Gastrocnemius medialis (tissue), 4 donors: ENCODE data around the gene CD5L. TPM values are rescaled to one million over a fixed set of nuclear protein-coding genes. Genes with fewer than 3 reads are reported as not detected.

Experiments used
- ATAC-seq, 2 donors: fragments of 150-250 bp; one replicate each; pipeline ENCODE4 v1.9.1; 2016
- DNase-seq, 2 donors: peaks; one replicate each; pipeline ENCODE4 v3.0.0-alpha.2; 2019
- H3K27ac ChIP-seq, 4 donors: fragments of 200-600 bp; sonication (generic); 1 replicate in 1 of 4; 2 replicates in 3 of 4; pipeline ENCODE4 v1.5.1; 2016 to 2018; ENCODE audit warnings: mild to moderate bottlenecking in 2 of 4, moderate library complexity in 1 of 4
- H3K27me3 ChIP-seq, 3 donors: fragments of 200-600 bp; sonication (generic) in 2 of 3; 1 replicate in 1 of 3; 2 replicates in 2 of 3; pipeline versions ENCODE4 v1.5.1 to v1.6.0; 2016 to 2019; ENCODE audit warnings: mild to moderate bottlenecking in 1 of 3, moderate library complexity in 1 of 3
- H3K36me3 ChIP-seq, 2 donors: fragments of 200-600 bp; sonication (generic) in 1 of 2; one replicate each; pipeline ENCODE4 v1.5.1; 2017 to 2018
- H3K4me1 ChIP-seq, 2 donors: fragments of 200-600 bp; sonication (generic) in 1 of 2; one replicate each; pipeline ENCODE4 v1.5.1; 2016 to 2017; ENCODE audit warnings: mild to moderate bottlenecking in 2 of 2
- H3K4me3 ChIP-seq, 4 donors: fragments of 200-600 bp; sonication (generic) in 3 of 4; 1 replicate in 1 of 4; 2 replicates in 3 of 4; pipeline ENCODE4 v1.5.1; 2016 to 2019; ENCODE audit warnings: mild to moderate bottlenecking in 2 of 4
- H3K9me3 ChIP-seq, 3 donors: fragments of 200-600 bp; sonication (generic) in 2 of 3; 1 replicate in 1 of 3; 2 replicates in 2 of 3; pipeline ENCODE4 v1.5.1; 2016 to 2019
- CTCF ChIP-seq, 5 experiments: fragments of 450-650 bp in 3 of 5; fragments of 200-600 bp in 2 of 5; sonication (generic) in 2 of 5; IDR thresholded peaks in 4 of 5; conservative IDR thresholded peaks in 1 of 5; 1 replicate in 4 of 5; 2 replicates in 1 of 5; pipeline ENCODE4 v1.5.1; 2016 to 2019; ENCODE audit warnings: antibody characterized with exemption in 5 of 5, mild to moderate bottlenecking in 3 of 5, moderate library complexity in 3 of 5
- POLR2A ChIP-seq, 2 donors: fragments of 450-650 bp; IDR thresholded peaks; one replicate each; pipeline ENCODE4 v1.6.1; 2017; ENCODE audit warnings: antibody characterized with exemption in 2 of 2, mild to moderate bottlenecking in 2 of 2, moderate library complexity in 2 of 2
- in situ Hi-C, 4 donors: fragments of 200-750 bp; cut with MboI; loops; one replicate each; pipeline versions ENCODE4 v1.15.0 to v1.8.0; 2017; ENCODE audit warnings: low sequenced_read_pairs in 4 of 4
- intact Hi-C: fragments of 100-400 bp; cut with DNase I; formaldehyde crosslinking; loops from one replicate; pipeline ENCODE4 v1.15.1; 2023; ENCODE audit warnings: low total_unique reads
- total RNA-seq, 4 donors: library from RNA; depleted of rRNA; stranded (reverse); fragments of >200 nt; gene quantifications; one replicate each; pipeline versions ENCODE4 v1.1.0 to v1.2.3, GENCODE V29; 2016

The CD5L gene
- total RNA-seq, 4 donors from 2014 or later, result not detected

- no peak for TF ChIP-seq CTCF (IDR thresholded peaks at IDR 0.05 in 4 of 5, conservative IDR thresholded peaks at IDR 0.05 in 1 of 5)
- TF ChIP-seq POLR2A (IDR thresholded peaks at IDR 0.05), result no peak
- no peak overlapping the region for H3K27ac ChIP-seq
- no peaks in the 10 kb centered on the region for H3K27me3 ChIP-seq
- H3K9me3 ChIP-seq, result no peaks in the 10 kb centered on the region
- no peaks in the 10 kb centered on the region for H3K4me1 ChIP-seq
- no peak overlapping the region for H3K4me3 ChIP-seq
- DNase-seq, result no peak
- intact Hi-C loops, result no loop called here
- no peaks in the 10 kb centered on the region for H3K36me3 ChIP-seq
- ATAC-seq, result no peak
- in situ Hi-C loops, result no loop called here
These were observed 58.7 kb downstream of the CD5L start for GRCh38 chr1:157782931-157783330.

GRCh38 chr1:157781048-157781447 is 60.6 kb downstream of the CD5L start:
- Histone ChIP-seq H3K9me3 (no peaks in the 10 kb centered on the region), H3K4me3 (no peak overlapping the region), H3K27ac (no peak overlapping the region), H3K36me3 (no peaks in the 10 kb centered on the region), H3K27me3 (no peaks in the 10 kb centered on the region), H3K4me1 (no peaks in the 10 kb centered on the region)
- ATAC-seq (no peak), DNase-seq (no peak)
- in situ Hi-C loops, result no loop called here
- intact Hi-C loops, result no loop called here
- no peak for TF ChIP-seq POLR2A (IDR thresholded peaks at IDR 0.05)
- TF ChIP-seq CTCF (IDR thresholded peaks at IDR 0.05 in 4 of 5, conservative IDR thresholded peaks at IDR 0.05 in 1 of 5), result no peak

Other genes starting within 250 kb of the CD5L start
- gene FCRL4, start 243.7 kb downstream of the CD5L start, total RNA-seq, result not detected
- gene FCRL3, start 141.0 kb downstream of the CD5L start, total RNA-seq, result not detected
- gene FCRL2, start 64.7 kb downstream of the CD5L start, total RNA-seq, result under 1 TPM in 1 of 4 donors, not detected in 3; 0.19 TPM
- not detected for gene FCRL1, start 21.7 kb downstream of the CD5L start, total RNA-seq
- 10 to 100 TPM in 1 of 4 donors, 1 to 10 TPM in 3; 2.8 to 15.1 (median 6.6) TPM for gene KIRREL1, start 151.8 kb upstream of the CD5L start, total RNA-seq